ENCODE results near the gene TUT4. TPM values are rescaled to one million over a fixed set of nuclear protein-coding genes. Genes with fewer than 3 reads are reported as not detected.
A peak's percentile ranks its signal among the peaks of the same experiment; 100 is the strongest.

TUT4 gene
- total RNA-seq, 1 experiment from 2014 or later = 71.2 TPM

- no peak for TF ChIP-seq EZH2 (IDR thresholded peaks at IDR 0.05; ENCODE audit: borderline replicate concordance, low read depth, low read length, poor library complexity, severe bottlenecking)
- no peak for TF ChIP-seq CTCF (conservative IDR thresholded peaks at IDR 0.05; ENCODE audit: low read depth, low read length)
- no TSS peak for BruUV-seq (replicated peaks)
Measured at GRCh38 chr1:52520148-52520547, 32.7 kb downstream of the TUT4 start.

GRCh38 chr1:52518962-52519361 lies 33.9 kb downstream of the TUT4 start:
- CTCF ChIA-PET = no interaction called here
- intact Hi-C loops (cut with micrococcal nuclease; ENCODE audit: unreplicated experiment) = no loop called here
- H3K4me3 ChIP-seq (ENCODE audit: low read depth, low read length, poor library complexity, severe bottlenecking) = no peak overlapping the region
- no peaks in the 10 kb centered on the region for H3K27me3 ChIP-seq (replicated peaks; ENCODE audit: insufficient read depth, low read depth, low read length, poor library complexity)
- H3K9me3 ChIP-seq (ENCODE audit: low read depth, low read length, poor library complexity, severe bottlenecking) = no peaks in the 10 kb centered on the region
- H3K36me3 ChIP-seq (ENCODE audit: insufficient read depth, low read length, poor library complexity, severe bottlenecking) = peaks cover 10% of the 10 kb centered on the region
- no peaks in the 10 kb centered on the region for H3K4me1 ChIP-seq (ENCODE audit: insufficient read depth, low read length, poor library complexity, severe bottlenecking)
- DNase-seq (ENCODE audit: low spot score) = no peak
- TF ChIP-seq CTCF (conservative IDR thresholded peaks at IDR 0.05; ENCODE audit: low read depth, low read length) (no peak), EZH2 (IDR thresholded peaks at IDR 0.05; ENCODE audit: borderline replicate concordance, low read depth, low read length, poor library complexity, severe bottlenecking) (no peak)
- POLR2A ChIA-PET (ENCODE audit: low non-redundant PET) = no interaction called here
- BruUV-seq (replicated peaks) = no TSS peak
- H3K27ac ChIP-seq (ENCODE audit: low read depth, low read length, poor library complexity, severe bottlenecking) = no peak overlapping the region

More at GRCh38 chr1:52520148-52520547, 32.7 kb downstream of the TUT4 start:
- H3K4me3 ChIP-seq (ENCODE audit: low read depth, low read length, poor library complexity, severe bottlenecking) = no peak overlapping the region
- intact Hi-C loops (cut with micrococcal nuclease; ENCODE audit: unreplicated experiment) = no loop called here
- H3K27me3 ChIP-seq (replicated peaks; ENCODE audit: insufficient read depth, low read depth, low read length, poor library complexity) = no peaks in the 10 kb centered on the region
- no peak overlapping the region for H3K27ac ChIP-seq (ENCODE audit: low read depth, low read length, poor library complexity, severe bottlenecking)
- H3K4me1 ChIP-seq (ENCODE audit: insufficient read depth, low read length, poor library complexity, severe bottlenecking) = no peaks in the 10 kb centered on the region
- H3K36me3 ChIP-seq (ENCODE audit: insufficient read depth, low read length, poor library complexity, severe bottlenecking) = peaks cover 15% of the 10 kb centered on the region
- POLR2A ChIA-PET (ENCODE audit: low non-redundant PET) = interaction anchor here (0.6 kb wide), 1 partner anchor 33 kb away, joined by 9 read pairs; the partner anchor contains the start of gene TUT4
- CTCF ChIA-PET = no interaction called here
- DNase-seq (ENCODE audit: low spot score) = peak; percentile 12
- H3K9me3 ChIP-seq (ENCODE audit: low read depth, low read length, poor library complexity, severe bottlenecking) = no peaks in the 10 kb centered on the region

- Histone ChIP-seq H3K9me3 (ENCODE audit: low read depth, low read length, poor library complexity, severe bottlenecking) (no peaks in the 10 kb centered on the region), H3K27me3 (replicated peaks; ENCODE audit: insufficient read depth, low read depth, low read length, poor library complexity) (no peaks in the 10 kb centered on the region), H3K36me3 (ENCODE audit: insufficient read depth, low read length, poor library complexity, severe bottlenecking) (peaks cover 7% of the 10 kb centered on the region), H3K27ac (ENCODE audit: low read depth, low read length, poor library complexity, severe bottlenecking) (no peak overlapping the region), H3K4me3 (ENCODE audit: low read depth, low read length, poor library complexity, severe bottlenecking) (no peak overlapping the region), H3K4me1 (ENCODE audit: insufficient read depth, low read length, poor library complexity, severe bottlenecking) (no peaks in the 10 kb centered on the region)
- intact Hi-C loops (cut with micrococcal nuclease; ENCODE audit: unreplicated experiment) = no loop called here
- BruUV-seq (replicated peaks) = no TSS peak
- CTCF ChIA-PET = no interaction called here
- POLR2A ChIA-PET (ENCODE audit: low non-redundant PET) = no interaction called here
- TF ChIP-seq EZH2 (IDR thresholded peaks at IDR 0.05; ENCODE audit: borderline replicate concordance, low read depth, low read length, poor library complexity, severe bottlenecking) (no peak), CTCF (conservative IDR thresholded peaks at IDR 0.05; ENCODE audit: low read depth, low read length) (no peak)
- no peak for DNase-seq (ENCODE audit: low spot score)
Measured at GRCh38 chr1:52511851-52512615, 40.9 kb downstream of the TUT4 start.
